ENCODE results near the gene E2F7.

DNA sequence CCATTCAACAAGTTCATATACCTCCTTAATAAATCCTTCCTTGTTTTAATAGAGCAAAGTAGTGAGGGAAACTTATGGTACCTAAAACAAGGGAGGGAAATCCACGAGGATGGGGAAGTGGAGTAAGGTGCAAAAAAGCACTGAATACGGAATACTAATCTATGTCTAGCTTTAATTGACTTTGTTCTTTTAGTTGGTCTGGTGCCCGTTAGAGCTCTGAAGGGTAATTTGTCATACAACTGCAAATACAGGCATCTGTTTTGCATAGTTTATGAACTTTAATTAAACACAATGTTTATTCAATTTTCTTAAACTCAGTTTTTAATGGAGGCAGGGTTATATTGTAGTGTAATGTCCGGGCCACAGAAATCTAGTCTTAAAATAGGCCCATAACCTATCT is 67.0 kb downstream of the E2F7 start:
- TF ChIP-seq, protein P1, sequence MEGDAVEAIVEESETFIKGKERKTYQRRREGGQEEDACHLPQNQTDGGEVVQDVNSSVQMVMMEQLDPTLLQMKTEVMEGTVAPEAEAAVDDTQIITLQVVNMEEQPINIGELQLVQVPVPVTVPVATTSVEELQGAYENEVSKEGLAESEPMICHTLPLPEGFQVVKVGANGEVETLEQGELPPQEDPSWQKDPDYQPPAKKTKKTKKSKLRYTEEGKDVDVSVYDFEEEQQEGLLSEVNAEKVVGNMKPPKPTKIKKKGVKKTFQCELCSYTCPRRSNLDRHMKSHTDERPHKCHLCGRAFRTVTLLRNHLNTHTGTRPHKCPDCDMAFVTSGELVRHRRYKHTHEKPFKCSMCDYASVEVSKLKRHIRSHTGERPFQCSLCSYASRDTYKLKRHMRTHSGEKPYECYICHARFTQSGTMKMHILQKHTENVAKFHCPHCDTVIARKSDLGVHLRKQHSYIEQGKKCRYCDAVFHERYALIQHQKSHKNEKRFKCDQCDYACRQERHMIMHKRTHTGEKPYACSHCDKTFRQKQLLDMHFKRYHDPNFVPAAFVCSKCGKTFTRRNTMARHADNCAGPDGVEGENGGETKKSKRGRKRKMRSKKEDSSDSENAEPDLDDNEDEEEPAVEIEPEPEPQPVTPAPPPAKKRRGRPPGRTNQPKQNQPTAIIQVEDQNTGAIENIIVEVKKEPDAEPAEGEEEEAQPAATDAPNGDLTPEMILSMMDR (conservative IDR thresholded peaks at IDR 0.05), result no peak
- no peak for TF ChIP-seq ZFX (IDR thresholded peaks at IDR 0.05)

Data from C4-2B (cell line).